Loucy (cell line): Measurements from ENCODE around the gene CNOT10.

Experiments used
- EZH2phosphoT487 ChIP-seq: fragments of 200-600 bp; IDR thresholded peaks from 2 replicates; pipeline ENCODE4 v1.6.1; 2018; ENCODE audit warnings: antibody characterized with exemption, mild to moderate bottlenecking, moderate library complexity, borderline replicate concordance
- TF ChIP-seq, protein P1 (sequence below): fragments of 200-600 bp; sonication (generic); conservative IDR thresholded peaks from 2 replicates; pipeline ENCODE4 v1.5.1; 2014; ENCODE audit warnings: mild to moderate bottlenecking, antibody characterized with exemption, low read length

DNA sequence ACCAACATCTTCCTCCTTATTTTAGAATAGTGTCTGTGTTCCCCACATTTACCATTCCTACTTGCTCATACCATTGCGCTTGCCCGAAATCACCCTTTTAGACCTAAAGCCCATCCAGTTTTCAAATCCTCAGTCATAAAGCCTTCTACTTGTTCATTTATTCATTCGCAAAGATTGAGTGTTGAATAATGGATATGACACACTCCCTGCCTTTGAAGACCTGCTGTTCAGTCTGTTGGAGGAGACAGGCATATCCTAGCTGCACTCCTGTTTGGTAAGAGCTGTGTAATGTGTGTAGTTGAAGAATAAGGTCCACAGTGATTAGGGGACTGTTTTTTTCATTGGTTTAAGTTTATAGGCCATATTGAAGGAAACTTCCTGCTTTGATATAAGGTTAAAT, 1.7 kb downstream of the CNOT10 start:
- TF ChIP-seq, protein P1, sequence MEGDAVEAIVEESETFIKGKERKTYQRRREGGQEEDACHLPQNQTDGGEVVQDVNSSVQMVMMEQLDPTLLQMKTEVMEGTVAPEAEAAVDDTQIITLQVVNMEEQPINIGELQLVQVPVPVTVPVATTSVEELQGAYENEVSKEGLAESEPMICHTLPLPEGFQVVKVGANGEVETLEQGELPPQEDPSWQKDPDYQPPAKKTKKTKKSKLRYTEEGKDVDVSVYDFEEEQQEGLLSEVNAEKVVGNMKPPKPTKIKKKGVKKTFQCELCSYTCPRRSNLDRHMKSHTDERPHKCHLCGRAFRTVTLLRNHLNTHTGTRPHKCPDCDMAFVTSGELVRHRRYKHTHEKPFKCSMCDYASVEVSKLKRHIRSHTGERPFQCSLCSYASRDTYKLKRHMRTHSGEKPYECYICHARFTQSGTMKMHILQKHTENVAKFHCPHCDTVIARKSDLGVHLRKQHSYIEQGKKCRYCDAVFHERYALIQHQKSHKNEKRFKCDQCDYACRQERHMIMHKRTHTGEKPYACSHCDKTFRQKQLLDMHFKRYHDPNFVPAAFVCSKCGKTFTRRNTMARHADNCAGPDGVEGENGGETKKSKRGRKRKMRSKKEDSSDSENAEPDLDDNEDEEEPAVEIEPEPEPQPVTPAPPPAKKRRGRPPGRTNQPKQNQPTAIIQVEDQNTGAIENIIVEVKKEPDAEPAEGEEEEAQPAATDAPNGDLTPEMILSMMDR: no peak
- TF ChIP-seq EZH2phosphoT487: no peak
